Mucosa of descending colon (tissue), 3 donors: ENCODE data around the gene PAPPA2. TPM values are rescaled to one million over a fixed set of nuclear protein-coding genes. Genes with fewer than 3 reads are reported as not detected.
"Not testable (repeated sequence)": the region's sequence is repeated elsewhere in the genome, so short reads cannot be mapped to it uniquely, and the experiment has no call there.

Experiments
- ATAC-seq: fragments of 200-7000 bp; cut with Tn5 transposase; one replicate; pipeline ENCODE4 v1.9.1; 2020; ENCODE audit warnings: mild to moderate bottlenecking, moderate library complexity
- DNase-seq, 3 donors: peaks; one replicate each; pipeline ENCODE4 v3.0.0-alpha.2; 2020
- H3K36me3 ChIP-seq: fragments of 200-600 bp; one replicate; pipeline ENCODE4 v1.8.0; 2021; ENCODE audit warnings: low read depth, mild to moderate bottlenecking
- H3K4me1 ChIP-seq: fragments of 200-600 bp; one replicate; pipeline ENCODE4 v1.8.0; 2021; ENCODE audit warnings: low read depth, mild to moderate bottlenecking
- H3K4me3 ChIP-seq: fragments of 200-600 bp; one replicate; pipeline ENCODE4 v1.8.0; 2021; ENCODE audit warnings: mild to moderate bottlenecking
- H3K9me3 ChIP-seq: fragments of 200-600 bp; one replicate; pipeline ENCODE4 v1.8.0; 2021; ENCODE audit warnings: mild to moderate bottlenecking
- intact Hi-C, 2 donors: fragments of 100-400 bp; cut with DNase I in 1 of 2; cut with micrococcal nuclease in 1 of 2; formaldehyde crosslinking; loops; one replicate each; pipeline versions ENCODE4 v1.11.0 to v1.11.1; 2022; cut with DNase I, micrococcal nuclease
- total RNA-seq, 3 donors: library from RNA; stranded (reverse); fragmentation: NEBNext Ultra II Directional in 2 of 3; extraction: Animal tissue kit (Norgen Biotek cat#: 25700) in 2 of 3; gene quantifications; one replicate each; pipeline versions ENCODE4 v1.2.1 to v1.2.4, GENCODE V29; 2021 to 2023
- TF ChIP-seq, protein P1 (sequence below): fragments of 200-600 bp; IDR thresholded peaks from one replicate; pipeline ENCODE4 v1.8.0; 2022; ENCODE audit warnings: antibody characterized with exemption, mild to moderate bottlenecking
- donor health status: DM: no; HTN: no; CAD: no; lungs with moderate emphysema.
- donor health status: DM: no; HTN: no; CAD: no.
- donor health status: DM: no; HTN: yes; CAD: no.

PAPPA2 gene
- total RNA-seq, 3 donors from 2014 or later: 1.0 to 5.1 (median 1.1) TPM

DNA sequence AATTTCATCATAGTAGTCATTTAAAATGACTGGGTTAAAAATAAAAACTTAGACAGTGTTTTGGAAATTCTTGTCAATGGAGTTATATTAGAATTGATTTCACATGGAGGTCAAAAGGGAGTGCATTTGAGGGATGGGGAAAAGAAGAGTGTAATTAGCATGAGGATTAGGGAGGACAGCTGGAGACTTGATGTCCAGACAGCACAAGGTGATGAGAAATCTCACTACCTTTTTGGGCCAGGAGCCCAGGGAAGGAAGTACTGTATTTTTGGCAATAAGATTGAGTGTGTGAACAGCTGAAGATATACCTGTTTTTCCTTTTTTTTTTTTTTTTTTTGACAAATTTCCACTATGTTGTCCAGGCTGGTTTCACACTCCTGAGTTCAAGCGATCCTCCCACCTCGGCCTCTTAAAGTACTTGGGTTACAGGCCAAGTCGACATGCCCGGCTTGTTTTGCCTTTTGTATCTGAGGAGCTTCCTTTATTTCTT is 163.6 kb downstream of the PAPPA2 start:
- no peaks in the 10 kb centered on the region for H3K4me1 ChIP-seq
- no peak overlapping the region for H3K4me3 ChIP-seq
- intact Hi-C loops: no loop called here
- TF ChIP-seq, protein P1, sequence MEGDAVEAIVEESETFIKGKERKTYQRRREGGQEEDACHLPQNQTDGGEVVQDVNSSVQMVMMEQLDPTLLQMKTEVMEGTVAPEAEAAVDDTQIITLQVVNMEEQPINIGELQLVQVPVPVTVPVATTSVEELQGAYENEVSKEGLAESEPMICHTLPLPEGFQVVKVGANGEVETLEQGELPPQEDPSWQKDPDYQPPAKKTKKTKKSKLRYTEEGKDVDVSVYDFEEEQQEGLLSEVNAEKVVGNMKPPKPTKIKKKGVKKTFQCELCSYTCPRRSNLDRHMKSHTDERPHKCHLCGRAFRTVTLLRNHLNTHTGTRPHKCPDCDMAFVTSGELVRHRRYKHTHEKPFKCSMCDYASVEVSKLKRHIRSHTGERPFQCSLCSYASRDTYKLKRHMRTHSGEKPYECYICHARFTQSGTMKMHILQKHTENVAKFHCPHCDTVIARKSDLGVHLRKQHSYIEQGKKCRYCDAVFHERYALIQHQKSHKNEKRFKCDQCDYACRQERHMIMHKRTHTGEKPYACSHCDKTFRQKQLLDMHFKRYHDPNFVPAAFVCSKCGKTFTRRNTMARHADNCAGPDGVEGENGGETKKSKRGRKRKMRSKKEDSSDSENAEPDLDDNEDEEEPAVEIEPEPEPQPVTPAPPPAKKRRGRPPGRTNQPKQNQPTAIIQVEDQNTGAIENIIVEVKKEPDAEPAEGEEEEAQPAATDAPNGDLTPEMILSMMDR: no peak
- H3K9me3 ChIP-seq: no peaks in the 10 kb centered on the region
- H3K36me3 ChIP-seq: no peaks in the 10 kb centered on the region
- ATAC-seq (no peak), DNase-seq (no peak)

DNA sequence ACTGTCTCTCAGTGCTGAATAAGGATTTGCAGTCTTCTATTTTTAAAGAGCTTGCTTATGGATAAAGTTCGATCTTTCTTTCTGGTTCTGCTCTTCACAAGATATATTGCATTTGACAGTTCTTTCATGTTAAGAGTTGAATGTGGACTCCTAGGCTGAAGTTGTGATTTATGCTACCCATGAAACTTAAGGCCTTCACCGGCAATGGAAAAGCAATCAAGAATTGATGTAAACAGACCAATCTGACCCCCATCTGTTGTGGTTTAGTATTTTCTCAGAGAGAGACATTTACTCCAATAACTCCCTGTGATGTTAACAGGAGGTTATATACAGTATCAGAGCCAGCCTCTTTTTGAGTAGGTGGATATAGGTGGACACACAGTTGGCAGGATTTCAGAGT is 165.8 kb downstream of the PAPPA2 start:
- Histone ChIP-seq H3K9me3 (no peaks in the 10 kb centered on the region), H3K4me1 (no peaks in the 10 kb centered on the region), H3K36me3 (no peaks in the 10 kb centered on the region), H3K4me3 (no peak overlapping the region)
- DNase-seq (no peak), ATAC-seq (no peak)
- intact Hi-C loops: no loop called here
- TF ChIP-seq, protein P1: no peak

GRCh38 chr1:176634733-176635132 is 171.8 kb downstream of the PAPPA2 start:
- H3K4me3 ChIP-seq, H3K9me3 ChIP-seq, H3K4me1 ChIP-seq, H3K36me3 ChIP-seq, ATAC-seq, DNase-seq, intact Hi-C loops: not testable (repeated sequence)

- DNase-seq (no peak), ATAC-seq (no peak)
- H3K36me3 ChIP-seq: no peaks in the 10 kb centered on the region
- TF ChIP-seq, protein P1: no peak
- H3K4me1 ChIP-seq: no peaks in the 10 kb centered on the region
- H3K4me3 ChIP-seq: no peak overlapping the region
- no peaks in the 10 kb centered on the region for H3K9me3 ChIP-seq
- intact Hi-C loops: no loop called here
Observed at GRCh38 chr1:176638713-176639526, 175.9 kb downstream of the PAPPA2 start.

GRCh38 chr1:176643536-176643935 is 180.6 kb downstream of the PAPPA2 start:
- Histone ChIP-seq H3K36me3 (no peaks in the 10 kb centered on the region), H3K9me3 (peaks cover 4% of the 10 kb centered on the region), H3K4me1 (no peaks in the 10 kb centered on the region), H3K4me3 (no peak overlapping the region)
- TF ChIP-seq, protein P1: no peak
- intact Hi-C loops: no loop called here
- DNase-seq (peak in 1 of 3 donors; percentile 2), ATAC-seq (peak; percentile 20)

- TF ChIP-seq, protein P1: no peak
- ATAC-seq: no peak
- intact Hi-C loops: no loop called here
Observed at GRCh38 chr1:176648556-176648955, 185.6 kb downstream of the PAPPA2 start.

More at GRCh38 chr1:176648556-176648955, 185.6 kb downstream of the PAPPA2 start:
- no peaks in the 10 kb centered on the region for H3K36me3 ChIP-seq
- no peaks in the 10 kb centered on the region for H3K4me1 ChIP-seq
- no peak overlapping the region for H3K4me3 ChIP-seq
- H3K9me3 ChIP-seq: peaks cover 15% of the 10 kb centered on the region
- DNase-seq: no peak
